H4 (cell line): ENCODE measurements around the gene AKAP13. TPM values are rescaled to one million over a fixed set of nuclear protein-coding genes. Genes with fewer than 3 reads are reported as not detected.
A peak's percentile ranks its signal among the peaks of the same experiment; 100 is the strongest.

Experiments used
- DNase-seq: peaks from one replicate; pipeline ENCODE4 v3.0.0-alpha.2; 2015; ENCODE audit warnings: low spot score
- total RNA-seq: library from RNA; depleted of rRNA; stranded (reverse); fragments of >200 nt; shearing (Covaris generic); gene quantifications from 2 replicates; pipeline ENCODE4 v1.2.3, GENCODE V29; 2014

The AKAP13 gene
- total RNA-seq, 1 experiment from 2014 or later = 16.6 TPM

GRCh38 chr15:85407421-85408269 is 27.2 kb downstream of the AKAP13 start:
- DNase-seq = peak; percentile 95

- DNase-seq = peak; percentile 82
Measured at GRCh38 chr15:85408270-85408746, 27.9 kb downstream of the AKAP13 start.

DNA sequence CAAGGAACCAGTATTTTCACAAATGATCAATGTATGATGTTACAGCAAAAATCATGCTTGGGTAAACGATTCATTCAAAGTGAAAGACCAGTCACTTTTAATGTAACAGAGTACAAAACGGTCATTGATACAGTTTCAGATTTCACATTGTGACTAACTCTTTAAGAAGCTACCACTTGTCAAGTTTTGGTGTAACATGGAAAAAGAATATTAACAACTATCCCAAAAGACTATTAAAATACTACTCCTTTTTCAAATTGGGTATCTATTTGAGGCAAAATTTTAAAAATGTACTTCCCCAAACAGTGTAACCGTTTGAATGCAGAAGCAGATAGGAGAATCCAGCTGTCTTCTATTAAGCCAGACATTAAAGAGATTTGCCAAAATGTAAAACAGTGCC is 31.7 kb downstream of the AKAP13 start:
- no peak for DNase-seq

DNA sequence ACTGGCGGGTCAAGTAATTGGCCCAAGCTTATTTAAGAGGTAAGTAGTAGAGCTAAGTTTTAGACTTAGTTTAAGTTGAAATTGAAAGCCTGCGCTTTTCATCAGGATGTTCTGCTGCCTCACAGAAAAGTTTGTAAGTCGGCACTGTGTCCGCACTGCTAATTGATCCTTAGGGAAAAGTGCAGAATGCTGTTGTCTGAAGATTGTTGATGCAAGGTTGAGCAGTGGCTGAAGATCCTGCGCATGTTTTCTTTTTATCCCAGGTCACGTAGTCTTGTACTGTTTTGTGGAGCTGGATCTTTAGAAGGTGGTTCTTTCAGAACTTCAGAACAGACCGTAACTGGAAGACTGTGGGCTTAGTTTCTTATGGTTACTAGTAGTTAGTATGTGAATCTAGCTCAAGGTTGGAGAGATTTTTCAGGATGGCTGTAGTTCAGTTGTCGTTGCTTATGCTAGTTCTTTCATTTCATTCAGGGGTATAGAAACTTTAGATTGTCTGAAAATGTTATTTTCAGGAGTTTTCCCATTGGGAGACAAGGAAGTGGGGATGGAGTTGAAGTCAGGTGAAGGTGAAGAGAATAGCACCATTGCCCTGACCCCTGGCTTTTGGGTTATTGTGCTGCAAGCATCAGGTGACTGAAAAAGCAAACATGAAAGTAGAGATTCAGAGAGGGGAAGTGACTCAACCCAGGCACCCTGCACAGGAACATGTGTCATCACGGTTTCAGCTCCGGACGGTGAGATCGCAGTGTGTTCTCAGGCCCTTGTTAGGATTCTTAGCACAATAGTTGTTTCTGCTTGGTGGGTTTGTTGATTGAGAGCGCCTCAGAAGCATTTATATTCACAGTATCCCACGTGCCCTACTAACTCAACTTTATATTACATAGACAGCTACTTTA is 32.8 kb downstream of the AKAP13 start:
- DNase-seq = peak; percentile 91

DNA sequence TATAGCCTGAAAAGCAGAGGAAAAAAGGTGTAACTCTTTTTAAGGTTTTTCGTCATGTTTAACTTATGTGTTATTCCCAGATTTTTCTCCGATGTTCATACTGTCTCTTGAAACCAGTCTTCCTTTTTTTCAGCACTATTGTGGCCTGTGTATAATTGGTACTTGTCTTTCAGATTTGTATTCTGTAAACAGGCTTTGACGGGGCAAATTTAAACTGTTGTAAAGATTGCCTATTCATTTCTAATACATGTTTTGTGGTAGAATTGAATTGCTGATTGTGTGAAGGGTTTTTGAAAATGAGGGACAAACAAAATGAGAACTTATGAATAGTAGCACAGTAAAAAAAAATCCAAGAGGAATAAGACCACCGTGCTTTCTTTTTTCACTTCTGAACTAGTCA is 33.6 kb downstream of the AKAP13 start:
- DNase-seq = no peak

- DNase-seq = no peak
Measured at GRCh38 chr15:85414495-85414894, 34.1 kb downstream of the AKAP13 start.

DNA sequence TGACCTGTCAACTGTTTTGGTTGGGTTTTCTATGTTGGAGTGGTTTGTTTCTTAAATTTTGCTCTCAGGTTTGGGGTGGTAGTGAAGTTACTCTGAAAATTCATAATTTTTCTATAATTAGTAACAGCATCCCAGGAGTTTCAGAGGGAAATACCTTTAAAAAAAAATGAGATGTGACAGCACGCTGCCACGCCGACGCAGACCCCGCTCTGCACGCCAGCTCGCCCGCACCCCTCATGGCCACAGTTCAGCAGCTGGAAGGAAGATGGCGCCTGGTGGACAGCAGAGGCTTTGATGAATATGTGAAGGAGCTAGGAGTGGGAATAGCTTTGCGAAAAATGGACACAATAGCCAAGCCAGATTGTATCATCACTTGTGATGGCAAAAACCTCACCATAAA is 34.6 kb downstream of the AKAP13 start:
- DNase-seq = no peak

DNA sequence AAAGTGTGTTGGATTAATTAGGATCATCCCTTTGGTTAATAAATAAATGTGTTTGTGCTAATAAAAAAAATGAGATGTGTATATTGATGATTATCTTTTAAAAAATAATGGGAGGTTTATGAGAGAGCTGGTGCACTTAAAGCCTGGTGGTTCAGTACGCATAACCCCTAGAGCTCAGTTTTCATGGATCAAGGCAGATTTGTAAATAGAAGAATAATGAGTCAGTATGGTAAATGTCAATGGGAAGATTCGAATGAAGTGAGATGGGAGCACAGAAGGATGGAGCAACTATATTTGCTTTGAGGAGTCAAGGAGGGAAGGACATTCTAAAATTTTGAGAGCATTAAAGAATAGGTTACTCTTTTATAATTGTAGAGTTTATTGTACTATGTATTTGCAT is 35.4 kb downstream of the AKAP13 start:
- no peak for DNase-seq

DNA sequence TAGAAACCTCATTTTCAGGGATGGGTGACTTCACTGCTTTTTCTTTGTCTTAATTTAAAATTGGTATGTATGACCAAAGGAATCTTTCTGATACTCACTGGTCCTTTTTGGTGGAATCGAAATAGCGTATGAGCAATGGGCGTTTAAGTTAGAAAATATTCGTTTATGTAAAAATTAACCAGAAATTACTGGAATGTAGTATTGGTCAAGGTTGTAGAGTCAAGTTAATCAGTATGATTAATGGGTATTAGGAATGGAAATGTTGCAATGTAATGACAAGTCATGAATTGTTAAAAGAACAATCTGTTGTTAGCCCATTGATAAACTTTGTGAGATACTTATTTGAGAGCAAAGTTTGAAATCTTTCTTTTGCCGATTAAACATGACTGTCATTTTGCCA is 36.9 kb downstream of the AKAP13 start:
- no peak for DNase-seq

GRCh38 chr15:85419161-85419560 is 38.8 kb downstream of the AKAP13 start:
- DNase-seq = no peak

DNA sequence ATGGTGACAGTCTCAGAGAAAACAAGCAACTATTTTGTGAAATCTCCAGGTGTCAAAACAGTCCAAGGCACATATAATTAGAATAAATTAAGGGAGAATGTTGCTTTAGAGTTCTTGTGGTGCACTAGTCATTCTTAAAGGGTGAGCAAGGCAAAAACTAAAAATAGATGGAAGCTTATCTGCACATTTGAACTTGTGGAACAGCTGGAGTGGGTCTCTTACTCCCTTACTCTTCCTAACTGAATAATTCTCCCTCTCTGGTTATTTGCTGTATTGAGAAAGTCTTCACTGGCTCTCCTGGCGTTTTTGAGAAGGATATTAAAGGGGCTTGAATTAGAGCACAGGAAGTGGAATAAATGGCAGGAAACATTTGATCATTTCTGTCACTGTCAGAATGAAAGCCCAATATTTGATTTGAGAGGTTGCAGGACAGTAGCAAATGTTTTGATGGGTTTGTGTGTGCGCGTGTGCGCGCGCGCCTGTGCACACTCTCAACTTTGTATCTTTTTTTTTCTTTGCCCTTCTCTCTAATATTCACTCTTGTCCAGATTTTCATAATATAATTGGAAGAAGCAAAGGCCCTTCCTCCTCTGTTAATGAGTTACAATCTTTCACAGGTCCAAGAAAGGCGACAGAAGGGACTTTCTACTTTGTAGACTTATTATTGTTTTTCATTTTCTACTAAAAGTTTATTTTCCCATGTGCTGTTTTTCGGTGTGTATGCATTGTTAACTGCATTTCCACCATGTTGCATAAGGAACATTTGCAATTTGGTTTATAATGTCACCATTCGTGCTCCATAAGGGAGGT is 40.9 kb downstream of the AKAP13 start:
- no peak for DNase-seq

GRCh38 chr15:85422607-85423006 is 42.2 kb downstream of the AKAP13 start:
- DNase-seq = no peak

- DNase-seq = no peak
Measured at GRCh38 chr15:85423256-85423655, 42.9 kb downstream of the AKAP13 start.

DNA sequence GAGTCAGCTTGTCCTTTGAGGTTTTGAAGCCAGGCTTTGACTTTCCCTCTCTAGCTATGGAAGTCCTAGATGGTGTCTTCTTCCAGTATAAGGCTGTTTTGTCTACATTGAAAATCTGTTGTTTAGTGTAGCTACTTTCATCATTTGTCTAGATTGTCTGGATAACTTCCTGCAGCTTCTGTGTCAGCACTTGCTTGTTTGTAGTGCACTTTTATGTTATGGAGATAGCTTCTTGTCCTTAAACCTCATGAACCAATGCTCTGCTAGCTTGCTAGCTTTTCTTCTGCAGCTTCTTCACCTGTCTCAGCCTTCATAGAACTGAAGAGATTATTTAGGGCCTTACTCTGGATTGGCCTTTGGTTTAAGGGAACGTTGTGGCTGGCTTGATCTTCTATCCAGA is 43.8 kb downstream of the AKAP13 start:
- DNase-seq = no peak

DNA sequence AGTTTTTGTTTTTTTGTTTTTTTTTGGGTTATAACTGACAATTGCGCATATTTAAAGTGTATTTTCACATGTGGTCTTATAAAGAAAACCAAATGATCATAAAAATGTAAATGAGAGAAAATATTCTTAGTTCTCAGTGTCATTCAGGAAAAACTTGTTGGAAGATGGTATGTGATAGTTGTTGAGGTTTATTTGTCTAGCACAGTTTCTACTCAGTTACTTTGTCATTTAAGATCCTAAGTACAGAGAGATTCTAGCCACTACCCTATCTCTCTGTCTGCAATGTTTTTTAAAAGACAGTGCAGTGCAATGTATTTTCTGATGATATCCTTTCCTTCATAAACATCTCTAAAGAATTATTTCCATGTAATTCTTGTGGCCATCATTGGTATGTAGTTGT is 46.1 kb downstream of the AKAP13 start:
- no peak for DNase-seq

DNA sequence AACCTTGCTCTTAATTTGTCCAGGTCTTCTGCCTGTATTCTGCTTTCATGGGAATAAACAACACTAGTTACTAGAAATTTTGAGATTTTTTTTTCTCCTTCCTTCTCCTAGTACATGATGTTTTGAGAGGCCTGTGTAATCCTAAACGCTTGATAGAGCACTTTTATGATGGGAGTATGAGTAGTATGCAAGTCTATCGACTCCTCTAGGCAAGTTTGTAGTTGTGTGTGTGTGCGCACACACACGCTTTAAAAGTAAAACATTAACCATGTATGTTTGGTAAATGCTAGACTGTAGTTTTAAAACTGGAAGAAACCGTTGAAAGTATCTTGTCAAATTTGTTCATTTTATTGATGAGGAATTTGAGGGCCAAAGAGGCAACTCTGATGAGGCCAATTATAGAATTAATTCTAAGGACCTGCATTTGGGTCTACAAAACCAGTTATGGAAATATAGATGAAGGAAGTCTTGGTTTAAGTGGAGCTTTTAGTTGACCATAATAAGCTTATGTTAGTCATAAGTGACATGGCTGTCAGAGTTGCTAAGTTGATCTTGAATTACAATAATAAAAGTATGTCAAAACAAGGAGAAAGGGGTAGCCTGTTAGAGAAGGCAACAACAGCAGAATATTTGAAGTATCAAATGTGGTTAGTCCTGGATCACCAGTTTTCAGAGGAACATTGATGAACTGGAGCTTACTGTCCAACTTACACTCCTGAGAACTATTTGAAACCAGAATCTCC is 47.1 kb downstream of the AKAP13 start:
- DNase-seq = no peak

- no peak for DNase-seq
Measured at GRCh38 chr15:85429522-85429921, 49.1 kb downstream of the AKAP13 start.

GRCh38 chr15:85430406-85431204 is 50.2 kb downstream of the AKAP13 start:
- no peak for DNase-seq

DNA sequence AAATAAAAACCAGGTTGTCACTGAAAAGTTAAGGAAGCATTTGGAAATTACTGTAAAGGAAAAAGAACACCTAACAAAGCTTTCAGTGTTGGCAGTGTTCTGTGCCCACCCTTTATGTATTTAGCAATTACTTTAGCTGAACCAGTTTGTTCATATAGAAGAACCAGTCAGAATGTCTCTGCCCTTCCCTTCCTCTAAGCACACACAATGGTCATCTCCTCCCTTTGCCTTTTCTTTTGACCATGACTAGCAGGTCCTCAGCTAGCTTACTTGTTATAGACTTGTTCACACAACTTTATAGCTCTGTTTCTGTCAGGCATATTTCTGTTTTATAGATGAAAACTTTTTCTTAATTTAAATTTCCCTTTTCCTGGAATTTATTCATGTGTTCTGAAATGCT is 59.6 kb downstream of the AKAP13 start:
- DNase-seq = no peak

DNA sequence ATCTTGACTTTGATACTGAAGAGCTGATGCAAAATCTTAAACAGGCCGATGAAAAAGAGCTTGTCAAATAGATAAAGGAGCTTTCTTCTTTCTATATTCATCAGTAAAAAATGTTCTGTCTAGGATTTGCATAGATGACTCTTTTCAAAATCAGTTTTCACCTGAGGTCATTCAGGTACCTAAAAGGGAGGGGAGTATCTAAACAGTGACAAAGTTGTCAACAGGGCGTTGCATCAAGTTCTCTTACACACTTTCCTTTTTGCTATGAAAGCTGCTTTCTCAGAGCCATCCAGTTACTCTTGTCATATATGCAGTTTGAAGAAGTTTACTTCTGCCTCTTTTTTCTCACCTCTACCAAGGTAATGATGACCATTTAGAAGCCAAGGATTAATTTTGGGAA is 60.0 kb downstream of the AKAP13 start:
- DNase-seq = no peak
